Endothelial cell of umbilical vein (primary cell): ENCODE data around the gene CALN1. TPM values are rescaled to one million over a fixed set of nuclear protein-coding genes. Genes with fewer than 3 reads are reported as not detected.

Source experiments
- BruUV-seq: library from RNA; stranded (reverse); fragments of 400-500 nt; replicated peaks from 2 replicates; lab custom pipeline; 2021; lab: Mats Ljungman, UMichigan
- CTCF ChIA-PET: fragments of 300-600, 350-600 bp; sonication (Branson Sonifier 250); formaldehyde crosslinking; loops from one replicate; lab custom pipeline; 2021; ENCODE audit warnings: antibody characterized with exemption, inconsistent platforms; lab: Charles Lee
- POLR2A ChIA-PET: fragments of 300-600, 350-600 bp; sonication (Branson Sonifier 250); formaldehyde crosslinking; loops from one replicate; lab custom pipeline; 2021; ENCODE audit warnings: antibody characterized with exemption, inconsistent platforms; lab: Charles Lee
- DNase-seq: peaks from one replicate; pipeline ENCODE4 v3.0.0-alpha.2; 2011; ENCODE audit warnings: low read depth, low spot score
- FAIRE-seq: peaks from 2 replicates; lab custom pipeline; 2011; peaks lifted over from hg19 to GRCh38; lab: Jason Lieb, UNC
- H2AFZ ChIP-seq: 2 replicates; pipeline ENCODE4 v1.6.0; 2012; ENCODE audit warnings: low read depth, low read length, control low read depth, inconsistent platforms
- H3K27ac ChIP-seq: 2 replicates; pipeline ENCODE4 v1.5.1; 2011; ENCODE audit warnings: low read depth, mild to moderate bottlenecking, control low read depth, low read length, moderate library complexity; ENCODE audit not compliant: insufficient read depth
- H3K27me3 ChIP-seq, 2 experiments: 2 replicates each; pipeline versions ENCODE4 v1.6.0 to v1.6.1; 2011; ENCODE audit warnings: low read length in 2 of 2, mixed read lengths in 1 of 2; ENCODE audit not compliant: control insufficient read depth in 2 of 2, insufficient read depth in 2 of 2
- H3K36me3 ChIP-seq, 2 experiments: 2 replicates in 1 of 2; 3 replicates in 1 of 2; pipeline ENCODE4 v1.5.1; 2011; ENCODE audit warnings: low read length in 2 of 2, mild to moderate bottlenecking in 1 of 2, moderate library complexity in 1 of 2; ENCODE audit not compliant: control insufficient read depth in 2 of 2, insufficient read depth in 2 of 2; ENCODE audit errors: extremely low read depth in 1 of 2
- H3K4me1 ChIP-seq: 3 replicates; pipeline ENCODE4 v1.5.1; 2011; ENCODE audit warnings: mild to moderate bottlenecking, low read length; ENCODE audit not compliant: control insufficient read depth, insufficient read depth; ENCODE audit errors: extremely low read depth
- H3K4me2 ChIP-seq: 2 replicates; pipeline ENCODE4 v1.6.1; 2011; ENCODE audit warnings: low read length, control low read depth, mixed read lengths; ENCODE audit not compliant: insufficient read depth
- H3K4me3 ChIP-seq, 3 experiments: fragments of 200-600 bp in 1 of 3; sonication (generic), shearing (Covaris generic) in 1 of 3; replicated peaks in 1 of 3; 2 replicates each; pipeline ENCODE4 v1.5.1; 2011 to 2016; ENCODE audit warnings: control low read depth in 3 of 3, low read length in 3 of 3, mild to moderate bottlenecking in 2 of 3, inconsistent platforms in 1 of 3, low read depth in 1 of 3, moderate library complexity in 1 of 3; ENCODE audit not compliant: insufficient read depth in 1 of 3
- H3K79me2 ChIP-seq: 2 replicates; pipeline ENCODE4 v1.6.0; 2012; ENCODE audit warnings: low read length, inconsistent platforms; ENCODE audit not compliant: control insufficient read depth, insufficient read depth
- H3K9ac ChIP-seq: replicated peaks from 2 replicates; pipeline ENCODE3; 2011; ENCODE audit warnings: low read length, control low read depth; ENCODE audit not compliant: insufficient read depth; ENCODE audit errors: extremely low read depth
- H3K9me1 ChIP-seq: replicated peaks from 3 replicates; pipeline ENCODE4 v1.6.0; 2011; ENCODE audit warnings: mild to moderate bottlenecking, low read length; ENCODE audit not compliant: control insufficient read depth, insufficient read depth; ENCODE audit errors: extremely low read depth
- H3K9me3 ChIP-seq: replicated peaks from 2 replicates; pipeline ENCODE4 v1.5.1; 2012; ENCODE audit warnings: low read length, inconsistent platforms; ENCODE audit not compliant: control insufficient read depth, insufficient read depth
- H4K20me1 ChIP-seq: replicated peaks from 2 replicates; pipeline ENCODE3; 2011; ENCODE audit warnings: mild to moderate bottlenecking, low read length; ENCODE audit not compliant: control insufficient read depth, insufficient read depth; ENCODE audit errors: extremely low read depth
- CTCF ChIP-seq, 2 donors: IDR thresholded peaks; 1 replicate in 1 of 2; 2 replicates in 1 of 2; pipeline ENCODE4 v1.5.1; 2011; ENCODE audit warnings: low read length in 2 of 2, mild to moderate bottlenecking in 2 of 2, moderate library complexity in 2 of 2, control low read depth in 1 of 2, inconsistent platforms in 1 of 2, low read depth in 1 of 2; ENCODE audit not compliant: insufficient read depth in 1 of 2; ENCODE audit errors: extremely low read depth in 1 of 2
- EZH2 ChIP-seq: IDR thresholded peaks from 2 replicates; pipeline ENCODE4 v1.6.1; 2012; ENCODE audit warnings: borderline replicate concordance, low read depth, mild to moderate bottlenecking, moderate library complexity, low read length, inconsistent platforms; ENCODE audit not compliant: severe bottlenecking
- FOS ChIP-seq: IDR thresholded peaks from 2 replicates; pipeline ENCODE4 v1.6.1; 2011; ENCODE audit warnings: mild to moderate bottlenecking, low read length, moderate library complexity, borderline replicate concordance; ENCODE audit not compliant: insufficient read depth
- GATA2 ChIP-seq: IDR thresholded peaks from 2 replicates; pipeline ENCODE4 v1.7.0; 2011; ENCODE audit warnings: low read depth, mild to moderate bottlenecking, moderate library complexity, mixed read lengths, low read length; ENCODE audit not compliant: insufficient read length, insufficient read depth
- JUN ChIP-seq: IDR thresholded peaks from 2 replicates; pipeline ENCODE4 v1.6.1; 2011; ENCODE audit warnings: borderline replicate concordance, low read depth; ENCODE audit not compliant: insufficient read length, insufficient read depth
- MYC ChIP-seq: IDR thresholded peaks from one replicate; pipeline ENCODE4 v1.6.1; 2011; ENCODE audit warnings: mild to moderate bottlenecking, low read depth, low read length
- POLR2A ChIP-seq: IDR thresholded peaks from 2 replicates; pipeline ENCODE4 v1.6.1; 2012; ENCODE audit warnings: low read depth, mild to moderate bottlenecking, control low read depth, low read length
- POLR2AphosphoS5 ChIP-seq: IDR thresholded peaks from 2 replicates; pipeline ENCODE4 v1.6.1; 2012; ENCODE audit warnings: low read depth, mild to moderate bottlenecking, control low read depth, low read length, moderate library complexity; ENCODE audit not compliant: insufficient read depth
- dilution Hi-C: fragments of 300-500 bp; cut with MboI; formaldehyde crosslinking; loops from one replicate; pipeline ENCODE4 v1.15.0; 2019; ENCODE audit warnings: low sequenced_read_pairs; ENCODE audit not compliant: extremely low pct_ligation_motif_present
- intact Hi-C: fragments of 100-400 bp; cut with micrococcal nuclease; formaldehyde crosslinking; loops from one replicate; pipeline ENCODE4 v1.10.0; 2022
- polyA plus RNA-seq, 4 experiments: library from polyadenylated mRNA; depleted of rRNA in 3 of 4; stranded (reverse) in 3 of 4; unstranded in 1 of 4; fragments of >200 nt; gene quantifications; 2 replicates each; pipeline versions ENCODE4 v1.2.1 to v1.2.3, GENCODE V29; 2011 to 2012; ENCODE audit warnings: missing spikeins in 1 of 4
- total RNA-seq: library from RNA; stranded (reverse); gene quantifications from 2 replicates; pipeline ENCODE4 v1.2.3, GENCODE V29; 2021
- TF ChIP-seq, protein P1 (sequence below): IDR thresholded peaks from 2 replicates; pipeline ENCODE4 v1.6.1; 2011; ENCODE audit not compliant: insufficient read depth, insufficient read length

The CALN1 gene
- total and polyA plus RNA-seq, 2 donors (not counting 3 experiments of a cell fraction or from before 2014, with no cell fraction given) = not detected

GRCh38 chr7:72321081-72321480, 91.1 kb downstream of the CALN1 start:
- no peaks in the 10 kb centered on the region for H3K36me3 ChIP-seq
- no peaks in the 10 kb centered on the region for H3K9me1 ChIP-seq
- dilution Hi-C loops = no loop called here
- CTCF ChIA-PET = no interaction called here
- no peaks in the 10 kb centered on the region for H3K27me3 ChIP-seq
- POLR2A ChIA-PET = no interaction called here
- FAIRE-seq (no peak), DNase-seq (no peak)
- no peaks in the 10 kb centered on the region for H3K79me2 ChIP-seq
- H3K27ac ChIP-seq = no peak overlapping the region
- H2AFZ ChIP-seq = no peak overlapping the region
- H3K9ac ChIP-seq = no peak overlapping the region
- no peak overlapping the region for H3K4me2 ChIP-seq
- intact Hi-C loops = no loop called here
- no peak overlapping the region for H3K4me3 ChIP-seq
- H3K9me3 ChIP-seq = no peaks in the 10 kb centered on the region
- no peaks in the 10 kb centered on the region for H4K20me1 ChIP-seq
- BruUV-seq = no TSS peak
- no peaks in the 10 kb centered on the region for H3K4me1 ChIP-seq
- TF ChIP-seq FOS (no peak), CTCF (IDR thresholded peaks at IDR 0.05; ENCODE audit: extremely low read depth in 1 of 2, insufficient read depth in 1 of 2, low read depth in 1 of 2, low read length in 2 of 2) (no peak), POLR2A (no peak), GATA2 (no peak), EZH2 (no peak), MYC (no peak), POLR2AphosphoS5 (no peak), JUN (no peak)
- TF ChIP-seq, protein P1, sequence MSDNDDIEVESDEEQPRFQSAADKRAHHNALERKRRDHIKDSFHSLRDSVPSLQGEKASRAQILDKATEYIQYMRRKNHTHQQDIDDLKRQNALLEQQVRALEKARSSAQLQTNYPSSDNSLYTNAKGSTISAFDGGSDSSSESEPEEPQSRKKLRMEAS = no peak
